GM18873 (cell line): Measurements from ENCODE around the gene ITSN2.
"Not testable (repeated sequence)": the region's sequence is repeated elsewhere in the genome, so short reads cannot be mapped to it uniquely, and the experiment has no call there.

ENCODE experiments used
- ATAC-seq: cut with Tn5 transposase; IDR thresholded peaks from one replicate; pipeline ENCODE4 v1.9.1; 2021; ENCODE audit warnings: mild to moderate bottlenecking, moderate library complexity, moderate number of reproducible peaks; ENCODE audit not compliant: unreplicated experiment, low FRiP score

The ITSN2 gene

GRCh38 chr2:24339098-24339497, 21.2 kb downstream of the ITSN2 start:
- not testable (repeated sequence) for ATAC-seq

- ATAC-seq, result no peak
Measured at GRCh38 chr2:24337890-24338289, 22.4 kb downstream of the ITSN2 start.

GRCh38 chr2:24336811-24337210, 23.5 kb downstream of the ITSN2 start:
- no peak for ATAC-seq

DNA sequence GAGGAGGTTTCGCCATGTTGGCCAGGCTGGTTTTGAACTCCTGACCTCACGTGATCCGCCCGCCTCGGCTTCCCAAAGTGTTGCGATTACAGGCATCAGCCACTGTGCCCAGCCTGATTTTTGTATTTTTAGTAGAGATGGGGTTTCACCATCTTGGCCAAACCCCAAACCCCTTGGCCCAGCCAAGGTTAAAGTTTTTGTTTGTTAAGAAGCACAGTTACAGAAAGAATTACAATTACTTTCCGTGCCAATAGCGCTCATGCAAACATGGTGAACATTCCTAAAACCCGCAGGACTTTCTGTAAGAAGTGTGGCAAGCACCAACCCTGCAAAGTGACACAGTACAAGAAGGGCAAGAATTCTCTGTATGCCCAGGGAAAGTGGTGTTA, 26.1 kb downstream of the ITSN2 start:
- no peak for ATAC-seq

GRCh38 chr2:24332791-24333540, 27.4 kb downstream of the ITSN2 start:
- no peak for ATAC-seq

- ATAC-seq, result no peak
Measured at GRCh38 chr2:24330161-24330560, 30.2 kb downstream of the ITSN2 start.

DNA sequence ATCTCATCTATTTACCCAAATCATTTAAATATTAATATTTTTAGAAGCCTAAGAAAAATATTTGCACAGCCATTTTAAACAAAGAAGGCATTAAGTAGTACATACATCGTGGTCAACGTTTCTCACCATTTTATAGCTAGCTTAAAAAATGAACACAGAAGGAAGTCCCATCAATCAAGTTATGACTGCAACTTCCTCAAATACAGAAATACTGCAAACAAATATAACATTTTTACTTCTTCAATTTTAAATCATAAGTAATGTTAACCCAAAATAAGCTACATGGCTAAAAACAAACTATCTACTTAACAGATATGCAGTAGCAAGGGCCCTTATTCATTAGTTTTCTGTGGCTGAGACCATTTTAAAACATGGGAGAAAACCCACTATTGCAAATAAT, 30.6 kb downstream of the ITSN2 start:
- no peak for ATAC-seq

DNA sequence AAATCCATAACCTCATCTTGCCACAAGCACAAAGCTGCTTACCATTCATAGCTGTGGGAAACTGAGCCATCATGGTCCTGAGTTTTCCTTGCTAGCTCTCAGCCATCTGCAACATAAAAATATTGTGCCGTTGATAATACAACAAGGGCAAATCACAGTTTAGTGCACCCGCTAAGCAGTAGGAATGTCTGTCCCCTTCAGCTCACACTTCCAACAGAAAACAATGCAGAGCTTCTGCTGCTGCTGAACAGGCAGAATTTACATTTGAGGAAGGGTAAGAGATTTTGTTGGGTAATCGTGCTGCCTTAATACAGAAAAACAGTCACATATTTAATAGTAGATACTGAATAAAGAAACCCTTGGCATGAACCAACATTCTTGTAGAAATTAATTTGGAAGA, 32.3 kb downstream of the ITSN2 start:
- ATAC-seq, result no peak

DNA sequence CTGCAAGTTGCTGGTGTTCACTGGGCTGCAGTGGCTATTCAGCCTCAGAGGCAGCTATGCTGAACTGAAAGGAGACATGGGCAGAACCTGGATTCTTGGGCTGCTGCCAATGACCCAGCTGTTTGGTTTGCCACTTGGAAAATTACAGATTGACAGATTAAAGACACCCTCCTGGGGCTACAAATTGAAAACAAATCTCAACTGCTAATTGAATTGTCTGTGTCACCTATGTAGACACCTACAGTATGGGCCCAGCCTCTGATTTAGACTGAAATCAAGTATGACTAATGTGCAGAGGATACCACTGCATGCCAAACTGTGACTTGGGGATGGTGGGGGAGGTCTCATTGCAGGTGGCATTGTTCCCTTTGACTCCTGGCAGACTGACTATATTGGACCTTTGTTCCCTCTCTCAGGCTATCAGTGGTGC, 42.8 kb downstream of the ITSN2 start:
- no peak for ATAC-seq

GRCh38 chr2:24315669-24316068, 44.7 kb downstream of the ITSN2 start:
- ATAC-seq, result peak; percentile 60

DNA sequence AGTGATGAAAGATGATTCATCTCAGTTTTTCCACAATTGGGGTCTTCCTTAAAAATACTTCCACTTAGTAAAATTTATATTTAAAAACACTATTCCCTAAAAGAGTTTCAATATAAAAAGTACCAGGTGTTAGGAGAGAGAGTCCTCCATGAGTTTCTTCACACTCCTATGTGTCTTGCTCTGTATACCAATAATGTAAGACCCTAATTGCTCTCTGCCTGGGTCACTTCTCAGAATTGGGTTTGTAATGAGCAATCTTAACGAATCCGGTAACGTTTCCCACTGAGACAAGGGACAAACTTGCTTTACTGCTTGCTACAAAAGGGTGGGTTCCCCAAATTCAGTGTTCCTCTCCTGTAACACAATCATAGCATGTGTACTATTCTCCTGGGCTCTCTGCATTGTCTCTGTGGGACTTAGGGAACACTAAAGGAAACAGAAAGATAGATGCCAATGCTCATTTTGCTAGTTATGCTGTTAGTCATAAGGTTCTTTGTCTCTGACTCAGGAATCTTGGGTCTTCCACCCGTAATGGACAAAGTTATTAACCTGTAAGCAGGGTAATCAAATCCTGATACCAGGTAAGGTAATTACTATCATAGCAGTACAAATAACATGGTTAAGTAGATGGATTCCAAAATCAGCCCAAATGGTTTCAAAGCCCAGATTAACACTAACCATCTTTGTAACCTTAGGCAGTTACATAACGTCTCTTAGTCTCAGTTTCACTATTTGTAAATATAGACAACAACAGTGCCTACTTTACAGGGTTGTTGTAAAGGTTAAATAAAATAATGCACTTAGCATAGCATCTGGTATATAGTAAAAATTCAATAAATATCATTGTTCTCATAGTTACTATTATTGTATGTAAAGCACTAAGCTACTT, 46.3 kb downstream of the ITSN2 start:
- ATAC-seq, result no peak

- ATAC-seq, result no peak
Measured at GRCh38 chr2:24307961-24308360, 52.4 kb downstream of the ITSN2 start.

DNA sequence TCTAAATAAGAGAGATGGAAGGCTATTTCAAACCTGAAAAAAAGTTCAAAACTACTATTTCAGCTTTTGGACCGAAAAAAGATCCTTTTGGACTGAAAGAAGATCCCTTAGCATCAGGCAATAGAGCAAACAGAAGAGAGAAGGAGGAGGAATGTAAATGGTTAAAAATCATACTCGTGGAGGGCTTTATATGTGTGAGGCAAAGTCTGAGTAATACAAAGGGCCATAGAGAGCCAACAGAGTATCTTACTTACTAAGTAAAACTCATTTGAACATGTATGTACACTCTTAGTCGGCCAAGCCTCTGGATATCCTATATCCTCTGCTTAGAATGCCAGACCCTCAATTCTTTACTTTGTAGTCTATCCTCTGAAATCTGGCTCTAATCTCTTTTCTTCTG, 55.7 kb downstream of the ITSN2 start:
- ATAC-seq, result no peak

DNA sequence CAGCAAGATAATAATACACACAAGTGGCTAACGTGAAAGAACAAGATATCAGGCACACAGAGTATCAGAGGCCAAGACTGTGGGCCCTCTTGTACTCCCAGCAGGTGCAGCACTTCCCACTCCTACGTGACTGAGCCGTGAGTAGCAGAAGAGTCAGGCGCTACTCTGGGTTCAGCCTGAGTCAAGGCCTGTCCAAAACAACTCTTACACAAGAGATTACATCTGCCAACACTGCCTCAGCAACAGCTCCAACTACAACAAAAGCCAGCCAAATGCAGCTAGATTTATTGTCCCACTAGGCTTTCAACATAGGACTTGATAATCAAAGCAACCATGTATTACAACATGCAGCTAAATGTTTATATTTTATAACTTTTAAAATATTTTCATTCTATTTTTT, 56.2 kb downstream of the ITSN2 start:
- ATAC-seq, result no peak

DNA sequence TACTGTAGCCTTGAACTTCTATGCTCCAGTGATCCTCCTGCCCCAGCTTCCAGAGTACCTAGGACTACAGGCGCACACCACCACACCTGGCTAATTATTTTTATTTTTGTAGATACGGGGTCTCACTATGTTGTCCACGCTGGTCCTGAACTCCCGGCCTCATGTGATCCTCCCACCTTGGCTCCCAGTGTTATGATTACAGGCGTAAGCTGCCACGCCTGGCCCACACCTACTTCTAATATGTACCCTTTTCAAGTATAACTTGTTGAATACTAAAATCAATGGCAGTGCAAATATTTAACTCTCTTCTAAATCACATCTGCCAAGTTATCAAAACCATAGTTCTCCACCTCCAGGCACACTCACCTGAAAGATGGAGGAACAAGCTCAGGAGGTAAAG, 58.7 kb downstream of the ITSN2 start:
- ATAC-seq, result no peak

GRCh38 chr2:24297663-24298062, 62.7 kb downstream of the ITSN2 start:
- no peak for ATAC-seq

- no peak for ATAC-seq
Measured at GRCh38 chr2:24287171-24287570, 73.2 kb downstream of the ITSN2 start.

- ATAC-seq, result no peak
Measured at GRCh38 chr2:24285484-24286152, 74.7 kb downstream of the ITSN2 start.

DNA sequence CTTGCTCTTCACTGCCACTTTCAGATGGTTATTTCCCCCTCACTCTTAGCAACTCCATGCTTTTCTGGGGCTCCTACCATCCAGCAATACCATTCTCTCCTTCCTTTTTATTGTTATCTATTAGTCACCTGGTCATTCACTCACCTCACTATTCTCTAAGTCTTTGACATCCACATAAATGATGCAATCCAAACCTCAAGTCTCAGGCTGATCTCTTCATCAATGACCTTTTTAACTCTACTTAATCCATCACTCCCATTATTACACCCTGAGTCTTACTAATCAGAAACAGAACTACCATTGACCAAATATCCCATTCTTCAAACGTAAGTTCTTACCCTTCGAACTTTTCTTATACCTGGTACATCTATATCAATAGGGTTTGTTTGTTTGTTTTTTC, 79.7 kb downstream of the ITSN2 start:
- ATAC-seq, result no peak

DNA sequence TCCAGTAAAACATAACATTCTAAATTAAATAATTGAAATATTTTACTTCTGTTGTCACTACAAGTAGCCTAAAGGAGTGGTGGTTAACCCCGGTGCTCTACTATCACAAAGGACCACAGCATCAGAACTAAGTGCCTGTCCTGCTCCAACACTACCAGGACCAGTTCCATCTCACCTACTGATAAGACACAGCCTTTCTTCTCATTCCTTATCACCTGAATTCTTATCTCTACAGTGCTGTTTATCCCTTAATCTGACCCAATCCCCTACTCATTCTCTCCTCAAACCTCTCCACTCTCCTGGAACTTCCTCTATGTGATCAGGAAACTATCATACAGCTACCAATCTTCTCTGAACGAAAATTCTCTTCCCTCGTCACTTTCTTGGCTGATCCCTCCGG, 80.2 kb downstream of the ITSN2 start:
- no peak for ATAC-seq

GRCh38 chr2:24276349-24276899, 83.9 kb downstream of the ITSN2 start:
- no peak for ATAC-seq
